HCT116 (cell line): ENCODE data around the gene ZNF837. TPM values are rescaled to one million over a fixed set of nuclear protein-coding genes. Genes with fewer than 3 reads are reported as not detected.

ENCODE experiments used
- ATAC-seq: fragments of 200-7000 bp; cut with Tn5 transposase; 2 replicates; pipeline ENCODE4 v1.9.1; 2020; ENCODE audit warnings: mild to moderate bottlenecking, moderate library complexity
- BruUV-seq: library from RNA; stranded (reverse); fragments of 400-500 nt; replicated peaks from 2 replicates; lab custom pipeline; 2021; lab: Mats Ljungman, UMichigan
- CTCF ChIA-PET: fragments of 300-600 bp; sonication (Branson Sonifier 250); formaldehyde crosslinking; loops from one replicate; lab custom pipeline; 2021; ENCODE audit warnings: antibody characterized with exemption; lab: Charles Lee
- POLR2A ChIA-PET: fragments of 300-600, 350-600 bp; sonication (Branson Sonifier 250); formaldehyde crosslinking; loops from one replicate; lab custom pipeline; 2021; ENCODE audit warnings: antibody characterized with exemption; lab: Charles Lee
- RAD21 ChIA-PET, 2 experiments: fragments of 300-600 bp; sonication (Branson Sonifier 250); formaldehyde crosslinking; loops; one replicate each; lab custom pipeline; 2023; ENCODE audit warnings: low total read pairs in 2 of 2; ENCODE audit not compliant: uncharacterized antibody in 2 of 2, unreplicated experiment in 2 of 2, low non-redundant PET in 1 of 2; lab: Charles Lee
- DNase-seq: peaks from one replicate; pipeline ENCODE4 v3.0.0-alpha.2; 2010; ENCODE audit warnings: low read depth, low spot score
- H2AFZ ChIP-seq: fragments of 200-600 bp; shearing (Covaris generic), sonication (generic); 2 replicates; pipeline ENCODE4 v1.6.1; 2017; ENCODE audit warnings: low read depth, mixed run types, mixed read lengths, antibody characterized with exemption, low read length; ENCODE audit not compliant: poor library complexity, severe bottlenecking
- H3K27ac ChIP-seq: 2 replicates; pipeline ENCODE4 v1.5.1; 2012; ENCODE audit warnings: low read depth, low read length
- H3K27me3 ChIP-seq: fragments of 200-600 bp; sonication (generic); 2 replicates; pipeline ENCODE4 v1.6.1; 2016; ENCODE audit warnings: mixed run types, low read length, mixed read lengths; ENCODE audit not compliant: insufficient read depth
- H3K36me3 ChIP-seq, 2 experiments: fragments of 200-500 bp in 1 of 2; fragments of 200-600 bp in 1 of 2; sonication (Bioruptor generic) in 1 of 2; sonication (generic) in 1 of 2; 2 replicates each; pipeline versions ENCODE4 v1.5.1 to v1.6.1; 2014 to 2016; ENCODE audit warnings: low read length in 2 of 2, inconsistent platforms in 1 of 2, mixed read lengths in 1 of 2, mixed run types in 1 of 2; ENCODE audit not compliant: insufficient read depth in 2 of 2, control insufficient read depth in 1 of 2
- H3K4me1 ChIP-seq, 2 experiments: fragments of 200-600 bp in 1 of 2; sonication (generic) in 1 of 2; 2 replicates each; pipeline versions ENCODE4 v1.5.1 to v1.6.1; 2012 to 2017; ENCODE audit warnings: low read length in 2 of 2, inconsistent platforms in 1 of 2, mild to moderate bottlenecking in 1 of 2, mixed read lengths in 1 of 2, mixed run types in 1 of 2, moderate library complexity in 1 of 2; ENCODE audit not compliant: insufficient read depth in 2 of 2, control insufficient read depth in 1 of 2
- H3K4me2 ChIP-seq: fragments of 200-600 bp; sonication (generic); 2 replicates; pipeline ENCODE4 v1.6.1; 2017; ENCODE audit warnings: mixed run types, low read length, mixed read lengths
- H3K4me3 ChIP-seq, 2 experiments: fragments of 200-600 bp in 1 of 2; sonication (generic) in 1 of 2; replicated peaks in 1 of 2; 2 replicates each; pipeline ENCODE4 v1.5.1; 2011 to 2016; ENCODE audit warnings: low read length in 2 of 2, control low read depth in 1 of 2, low read depth in 1 of 2, mild to moderate bottlenecking in 1 of 2, mixed read lengths in 1 of 2, mixed run types in 1 of 2
- H3K79me2 ChIP-seq: fragments of 200-600 bp; sonication (generic); 2 replicates; pipeline ENCODE4 v1.6.1; 2017; ENCODE audit warnings: mild to moderate bottlenecking, mixed run types, low read length, moderate library complexity, mixed read lengths; ENCODE audit not compliant: insufficient read depth
- H3K9ac ChIP-seq: fragments of 200-600 bp; sonication (generic); 2 replicates; pipeline ENCODE4 v1.6.1; 2016; ENCODE audit warnings: low read length, mixed read lengths
- H3K9me2 ChIP-seq: fragments of 200-600 bp; sonication (generic), shearing (Covaris generic); 2 replicates; pipeline ENCODE4 v1.6.1; 2017; ENCODE audit warnings: mixed run types, mild to moderate bottlenecking, moderate library complexity; ENCODE audit not compliant: insufficient read depth
- H3K9me3 ChIP-seq, 2 experiments: fragments of 200-500 bp in 1 of 2; fragments of 200-600 bp in 1 of 2; sonication (Bioruptor generic) in 1 of 2; sonication (generic) in 1 of 2; 2 replicates each; pipeline ENCODE4 v1.6.1; 2014 to 2017; ENCODE audit warnings: low read length in 2 of 2, mixed read lengths in 2 of 2, inconsistent platforms in 1 of 2, low read depth in 1 of 2, mild to moderate bottlenecking in 1 of 2, mixed run types in 1 of 2, moderate library complexity in 1 of 2; ENCODE audit not compliant: control insufficient read depth in 1 of 2, insufficient read depth in 1 of 2
- H4K20me1 ChIP-seq: fragments of 200-600 bp; sonication (generic), shearing (Covaris generic); 2 replicates; pipeline ENCODE4 v1.6.1; 2017; ENCODE audit warnings: mixed run types, mild to moderate bottlenecking, moderate library complexity; ENCODE audit not compliant: insufficient read depth
- ATF3 ChIP-seq: IDR thresholded peaks from 2 replicates; pipeline ENCODE4 v1.6.1; 2012
- CBX3 ChIP-seq: IDR thresholded peaks from 2 replicates; pipeline ENCODE4 v1.6.1; 2012; ENCODE audit warnings: low read depth
- CEBPB ChIP-seq: IDR thresholded peaks from 2 replicates; pipeline ENCODE4 v1.6.1; 2012; ENCODE audit warnings: low read depth
- CTCF ChIP-seq, 3 experiments: fragments of 200-600 bp in 1 of 3; sonication (generic) in 1 of 3; IDR thresholded peaks in 2 of 3; conservative IDR thresholded peaks in 1 of 3; 2 replicates each; pipeline ENCODE4 v1.5.1; 2012 to 2017; ENCODE audit warnings: low read depth in 2 of 3, low read length in 2 of 3, antibody characterized with exemption in 1 of 3, borderline replicate concordance in 1 of 3, control low read depth in 1 of 3, mild to moderate bottlenecking in 1 of 3, mixed read lengths in 1 of 3, mixed run types in 1 of 3, moderate library complexity in 1 of 3; ENCODE audit not compliant: insufficient read depth in 1 of 3
- EZH2phosphoT487 ChIP-seq: fragments of 200-600 bp; IDR thresholded peaks from 2 replicates; pipeline ENCODE4 v1.6.1; 2018; ENCODE audit warnings: antibody characterized with exemption, borderline replicate concordance
- FOSL1 ChIP-seq: IDR thresholded peaks from 2 replicates; pipeline ENCODE4 v1.6.1; 2012; ENCODE audit warnings: low read depth
- JUND ChIP-seq: IDR thresholded peaks from 2 replicates; pipeline ENCODE4 v1.6.1; 2012
- MAX ChIP-seq: IDR thresholded peaks from 2 replicates; pipeline ENCODE4 v1.6.1; 2012
- POLR2AphosphoS5 ChIP-seq: IDR thresholded peaks from 2 replicates; pipeline ENCODE4 v1.6.1; 2011; ENCODE audit warnings: mild to moderate bottlenecking, low read depth, low read length, moderate library complexity
- RAD21 ChIP-seq: IDR thresholded peaks from 2 replicates; pipeline ENCODE4 v1.6.1; 2012; ENCODE audit warnings: low read depth, mild to moderate bottlenecking
- SIN3A ChIP-seq: IDR thresholded peaks from 2 replicates; pipeline ENCODE4 v1.6.1; 2012; ENCODE audit warnings: low read depth
- SP1 ChIP-seq: IDR thresholded peaks from 2 replicates; pipeline ENCODE4 v1.6.1; 2012; ENCODE audit warnings: low read depth
- ZBTB33 ChIP-seq: IDR thresholded peaks from 2 replicates; pipeline ENCODE4 v1.6.1; 2011; ENCODE audit warnings: mild to moderate bottlenecking, low read length, moderate library complexity; ENCODE audit not compliant: insufficient replicate concordance; ENCODE audit errors: extremely low read depth
- ZFX ChIP-seq: fragments of 450-650 bp; IDR thresholded peaks from 2 replicates; pipeline ENCODE4 v1.6.1; 2017
- ZNF274 ChIP-seq: fragments of 200-500 bp; sonication (Bioruptor generic); IDR thresholded peaks from 2 replicates; pipeline ENCODE4 v1.6.1; 2014; ENCODE audit warnings: mild to moderate bottlenecking, low read depth, low read length, inconsistent platforms
- intact Hi-C: fragments of 100-400 bp; cut with micrococcal nuclease; formaldehyde crosslinking; loops from 2 replicates; pipeline ENCODE4 v1.10.0; 2022
- total RNA-seq: library from RNA; stranded (reverse); gene quantifications from one replicate; pipeline ENCODE4 v1.2.1, GENCODE V29; 2021; ENCODE audit not compliant: unreplicated experiment

Gene ZNF837
- total RNA-seq, 1 experiment from 2014 or later, result 3.2 TPM

- Histone ChIP-seq H3K4me2 (no peak overlapping the region), H2AFZ (no peak overlapping the region), H3K27me3 (no peaks in the 10 kb centered on the region), H3K36me3 (no peaks in the 10 kb centered on the region), H3K4me3 (no peak overlapping the region), H3K79me2 (no peaks in the 10 kb centered on the region), H4K20me1 (no peaks in the 10 kb centered on the region), H3K9me3 (no peaks in the 10 kb centered on the region), H3K9me2 (no peaks in the 10 kb centered on the region), H3K9ac (no peak overlapping the region), H3K4me1 (peaks cover 0 to 4% of the 10 kb centered on the region in 2 experiments; a peak in 1 of 4 replicates), H3K27ac (no peak overlapping the region)
- intact Hi-C loops, result no loop called here
- ATAC-seq (no peak), DNase-seq (no peak)
- ChIA-PET CTCF (no interaction called here), POLR2A (no interaction called here), RAD21 (no interaction called here)
- BruUV-seq, result no TSS peak
- TF ChIP-seq SP1 (no peak), EZH2phosphoT487 (no peak), ZNF274 (no peak), SIN3A (no peak), JUND (no peak), RAD21 (no peak)
Measured at GRCh38 chr19:58368561-58369360, 12.1 kb downstream of the ZNF837 start.

GRCh38 chr19:58367698-58368454 is 13.0 kb downstream of the ZNF837 start:
- H2AFZ ChIP-seq, result no peak overlapping the region
- RAD21 ChIA-PET, result no interaction called here
- DNase-seq, result no peak
- H3K4me2 ChIP-seq, result no peak overlapping the region
- no peaks in the 10 kb centered on the region for H3K36me3 ChIP-seq
- CTCF ChIA-PET, result no interaction called here
- POLR2A ChIA-PET, result no interaction called here
- H3K79me2 ChIP-seq, result no peaks in the 10 kb centered on the region
- no peak overlapping the region for H3K4me3 ChIP-seq
- intact Hi-C loops, result no loop called here
- H3K4me1 ChIP-seq, result peaks cover 0 to 9% of the 10 kb centered on the region in 2 experiments; a peak in 2 of 4 replicates
- no peaks in the 10 kb centered on the region for H4K20me1 ChIP-seq
- H3K27me3 ChIP-seq, result no peaks in the 10 kb centered on the region
- no peak for ATAC-seq
- H3K9me2 ChIP-seq, result no peaks in the 10 kb centered on the region
- no peaks in the 10 kb centered on the region for H3K9me3 ChIP-seq
- H3K9ac ChIP-seq, result no peak overlapping the region
- no TSS peak for BruUV-seq
- no peak overlapping the region for H3K27ac ChIP-seq
- TF ChIP-seq MAX (no peak), ZNF274 (no peak), FOSL1 (no peak), CBX3 (no peak), ZFX (no peak), POLR2AphosphoS5 (no peak), ATF3 (no peak), RAD21 (no peak), ZBTB33 (no peak), CTCF (IDR thresholded peaks at IDR 0.05 in 2 of 3, conservative IDR thresholded peaks at IDR 0.05 in 1 of 3; ENCODE audit: borderline replicate concordance in 1 of 3, insufficient read depth in 1 of 3, low read depth in 2 of 3, low read length in 2 of 3) (no peak), CEBPB (no peak)
